ENCODE results near the gene SYT6.

SYT6 gene, protein sequence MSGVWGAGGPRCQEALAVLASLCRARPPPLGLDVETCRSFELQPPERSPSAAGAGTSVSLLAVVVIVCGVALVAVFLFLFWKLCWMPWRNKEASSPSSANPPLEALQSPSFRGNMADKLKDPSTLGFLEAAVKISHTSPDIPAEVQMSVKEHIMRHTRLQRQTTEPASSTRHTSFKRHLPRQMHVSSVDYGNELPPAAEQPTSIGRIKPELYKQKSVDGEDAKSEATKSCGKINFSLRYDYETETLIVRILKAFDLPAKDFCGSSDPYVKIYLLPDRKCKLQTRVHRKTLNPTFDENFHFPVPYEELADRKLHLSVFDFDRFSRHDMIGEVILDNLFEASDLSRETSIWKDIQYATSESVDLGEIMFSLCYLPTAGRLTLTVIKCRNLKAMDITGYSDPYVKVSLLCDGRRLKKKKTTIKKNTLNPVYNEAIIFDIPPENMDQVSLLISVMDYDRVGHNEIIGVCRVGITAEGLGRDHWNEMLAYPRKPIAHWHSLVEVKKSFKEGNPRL

DNA sequence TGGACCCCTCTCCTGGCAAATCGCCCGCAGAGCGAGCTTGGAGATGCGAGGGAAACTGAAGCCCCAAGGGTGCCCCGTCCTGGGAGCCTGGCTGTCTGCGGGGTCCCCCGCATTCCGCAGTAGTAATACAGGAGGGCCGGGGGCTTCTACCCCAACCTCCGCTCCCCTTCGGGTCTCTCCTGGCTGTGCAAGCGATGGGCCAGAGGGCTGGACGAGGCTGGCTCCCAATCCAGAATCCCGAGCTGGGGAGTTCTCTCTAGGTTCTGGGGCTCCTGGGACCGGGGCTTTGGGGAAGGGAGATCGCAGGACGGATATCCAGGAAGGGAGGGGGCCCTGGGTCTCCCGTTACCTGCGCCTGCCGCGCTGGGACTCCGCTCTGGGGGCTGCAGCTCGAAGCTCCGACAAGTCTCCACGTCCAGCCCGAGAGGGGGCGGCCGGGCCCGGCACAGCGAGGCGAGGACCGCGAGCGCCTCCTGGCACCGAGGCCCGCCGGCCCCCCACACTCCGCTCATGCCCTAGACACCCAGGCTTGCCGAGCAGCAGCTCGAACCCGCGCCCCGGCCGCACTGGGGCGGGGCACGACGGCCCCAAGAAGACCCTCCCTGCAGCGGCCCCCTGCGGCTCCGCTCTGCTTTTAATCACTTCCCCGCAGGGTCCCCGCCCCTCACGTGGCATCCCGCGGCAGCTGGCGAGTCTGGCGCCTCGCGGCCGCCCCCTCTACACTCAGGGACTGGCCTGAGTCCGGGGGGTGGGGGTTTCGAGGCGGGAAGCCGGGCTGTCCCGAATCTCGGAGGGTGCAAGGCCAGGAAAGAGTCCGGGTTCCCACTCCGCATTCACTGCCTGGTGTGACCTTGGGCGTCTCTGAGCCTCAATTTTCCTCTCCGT lies at the start of gene SYT6:
Gene SYT6 (minus strand): TSS at position 609 of the 885 bp plus-strand sequence. CDS start 97 bp downstream, at position 512.
- DNase-seq, result no peak

- DNase-seq, result no peak
These were observed 47.8 kb upstream of the SYT6 start for GRCh38 chr1:114201486-114201885.

DNA sequence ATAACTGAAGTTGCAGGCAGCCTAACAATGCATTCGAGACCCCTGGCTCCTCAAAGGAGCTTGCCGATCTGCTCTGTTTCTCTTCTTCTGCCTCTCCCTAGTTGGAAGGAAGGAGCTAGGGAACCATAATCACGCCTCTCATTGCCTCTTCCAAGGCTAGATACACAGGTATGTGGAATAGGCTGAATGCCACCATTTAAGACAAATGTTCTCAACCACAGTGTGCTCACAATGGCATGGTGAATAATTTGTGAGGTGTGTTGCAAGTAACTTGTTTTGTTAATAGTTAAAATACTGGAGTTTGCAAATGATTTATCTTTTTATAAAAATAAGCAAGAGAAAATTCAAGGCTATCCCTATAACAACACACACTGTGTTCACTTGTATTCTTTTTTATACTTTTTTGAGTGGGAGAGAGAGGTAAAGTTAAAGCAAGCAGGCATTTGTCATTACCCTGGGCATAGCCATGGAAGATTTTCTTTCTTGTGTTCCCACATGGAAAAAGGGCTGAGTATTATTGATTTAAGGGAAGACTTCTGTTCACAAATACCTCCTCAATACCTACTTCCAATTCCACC lies 45.4 kb upstream of the SYT6 start:
- no peak for DNase-seq

GRCh38 chr1:114196992-114197907 lies 43.6 kb upstream of the SYT6 start:
- DNase-seq, result no peak

GRCh38 chr1:114195819-114196218 lies 42.1 kb upstream of the SYT6 start:
- no peak for DNase-seq

DNA sequence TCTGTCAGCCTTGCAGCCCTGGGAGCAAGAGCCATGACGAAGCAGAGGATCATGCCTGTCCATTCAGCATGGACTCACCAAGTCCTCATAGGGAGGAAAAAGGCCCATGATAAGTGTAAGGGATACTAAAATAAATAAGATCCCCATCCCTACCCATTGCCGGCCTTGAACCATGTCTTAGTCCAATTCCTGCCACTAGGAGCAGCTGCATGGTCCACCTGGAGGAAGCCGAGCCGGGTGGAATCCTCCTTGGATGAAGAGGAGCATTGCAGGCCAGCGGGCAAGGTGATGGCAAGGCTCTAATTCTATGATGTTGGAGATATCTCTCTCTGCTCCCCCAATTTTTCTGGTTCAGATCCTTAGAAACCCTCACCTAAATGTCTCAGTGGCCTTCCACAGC lies 38.7 kb upstream of the SYT6 start:
- no peak for DNase-seq

- DNase-seq, result no peak
These were observed 35.7 kb upstream of the SYT6 start for GRCh38 chr1:114189398-114189797.

DNA sequence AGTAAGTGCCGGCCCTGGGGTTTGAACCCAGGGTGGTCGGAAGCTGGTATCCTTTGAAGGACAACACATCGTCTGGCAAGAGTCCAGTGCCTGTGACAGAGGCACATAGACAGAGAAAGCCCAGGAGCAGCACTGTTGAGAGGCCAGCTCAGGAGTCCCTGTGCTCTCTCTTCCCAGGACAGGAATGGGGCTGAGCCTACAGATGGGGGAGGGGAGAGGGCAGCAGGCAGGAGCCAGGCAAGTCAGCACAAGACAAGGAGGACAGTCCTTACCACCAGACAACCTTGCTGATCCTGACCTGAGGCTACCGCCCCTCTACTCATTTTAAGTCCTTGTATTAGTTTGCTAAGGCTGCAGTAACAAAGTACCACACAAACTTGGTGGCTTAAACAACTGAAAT lies 27.7 kb upstream of the SYT6 start:
- no peak for DNase-seq

DNA sequence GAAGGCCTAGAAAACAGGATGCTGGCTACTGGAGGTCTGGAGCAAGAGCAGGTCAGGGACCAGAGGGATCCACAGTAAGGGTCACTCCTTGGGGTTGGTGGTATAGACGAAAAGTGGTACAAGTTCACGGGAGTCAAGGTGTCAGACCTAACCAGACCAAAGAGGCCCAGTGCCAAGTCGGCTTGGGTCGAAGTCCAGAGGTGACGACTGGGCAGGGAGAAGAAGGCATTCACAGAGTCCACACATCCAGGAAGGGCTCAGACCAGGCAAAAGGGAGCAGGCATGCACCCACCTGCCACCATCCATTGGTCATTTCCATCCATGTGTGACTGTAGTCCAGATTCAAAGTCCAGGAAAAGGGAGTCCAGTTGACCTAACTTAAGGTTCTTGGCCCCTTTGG lies 27.1 kb upstream of the SYT6 start:
- no peak for DNase-seq

DNA sequence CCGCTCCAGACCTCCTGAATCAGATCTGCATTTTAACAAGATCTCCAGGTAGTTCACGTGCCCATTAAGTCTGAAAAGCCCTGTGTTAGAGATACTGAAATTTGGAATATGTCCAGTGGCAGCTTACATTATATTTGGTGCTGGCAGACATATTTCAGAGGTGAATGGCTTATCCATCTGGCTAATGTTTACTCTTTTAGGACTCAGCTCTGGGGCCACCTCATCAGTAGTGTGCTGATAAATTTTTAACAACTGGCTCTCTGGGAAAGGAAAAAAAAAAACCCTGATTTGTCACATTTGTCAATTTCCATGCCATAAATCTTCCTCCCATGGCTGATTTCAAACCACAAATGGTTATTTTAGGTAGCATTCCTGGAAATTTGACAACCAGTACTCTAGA lies 25.3 kb upstream of the SYT6 start:
- DNase-seq, result no peak

- DNase-seq, result no peak
These were observed 23.6 kb upstream of the SYT6 start for GRCh38 chr1:114177282-114177681.

DNA sequence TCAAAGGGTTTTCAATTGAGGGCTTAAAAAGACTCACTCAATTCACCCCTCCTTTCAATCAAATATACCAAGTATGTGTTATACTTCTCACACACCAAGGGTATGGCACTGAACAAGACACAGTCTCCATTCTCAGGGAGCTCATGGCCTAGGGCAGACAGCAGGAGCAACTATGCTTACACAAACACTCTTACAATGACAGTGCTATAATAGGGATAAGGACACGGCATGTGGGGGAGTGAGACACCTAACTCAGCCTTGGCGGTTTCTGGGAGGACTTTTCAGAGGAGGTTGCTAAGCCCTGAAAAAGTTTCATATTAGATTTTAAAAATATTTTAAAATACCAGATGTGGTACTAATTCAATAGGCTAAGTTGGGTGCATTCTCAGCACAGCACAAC lies 22.7 kb upstream of the SYT6 start:
- no peak for DNase-seq

GRCh38 chr1:114173680-114174079 lies 20.0 kb upstream of the SYT6 start:
- DNase-seq, result no peak

DNA sequence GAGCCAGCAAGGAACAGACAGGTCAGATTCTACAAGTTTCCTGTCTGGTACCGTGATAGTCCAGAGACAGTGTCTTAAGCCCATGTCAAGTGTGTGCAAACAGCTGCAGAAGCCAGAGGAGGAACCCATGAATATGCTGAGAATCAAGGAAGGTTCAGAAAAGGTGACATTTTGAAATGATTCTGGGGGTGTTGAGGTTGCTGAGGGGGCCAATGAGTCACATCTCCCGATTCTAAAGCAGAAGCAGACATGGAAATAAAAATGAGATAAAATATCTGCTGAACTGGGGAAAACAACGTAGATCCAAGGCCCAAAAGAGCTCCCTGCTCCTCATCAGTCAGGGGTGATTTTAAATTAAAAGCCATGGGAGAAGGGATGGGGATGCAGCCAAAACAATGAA lies 15.8 kb upstream of the SYT6 start:
- DNase-seq, result no peak

DNA sequence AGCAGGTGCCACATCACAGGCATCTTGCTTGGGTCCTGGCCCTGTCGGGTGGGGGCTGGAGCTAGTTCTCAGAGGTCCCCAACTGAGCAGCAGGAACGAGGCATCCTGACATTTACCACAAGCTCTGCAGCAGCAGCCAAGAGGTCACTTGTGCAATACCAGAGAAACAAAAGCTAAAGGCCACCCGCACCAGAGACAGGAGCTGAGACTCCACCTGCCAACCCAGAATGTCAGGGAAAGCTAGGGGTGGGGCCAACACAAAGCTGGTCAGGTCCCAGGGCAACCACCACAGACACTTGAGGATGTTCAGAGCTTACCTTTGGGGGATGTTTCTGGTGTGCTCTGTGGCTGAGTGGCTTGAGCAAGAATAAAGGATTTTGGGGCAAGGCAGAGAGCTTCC lies 13.6 kb upstream of the SYT6 start:
- no peak for DNase-seq

GRCh38 chr1:114164840-114165543 lies 11.3 kb upstream of the SYT6 start:
- DNase-seq, result no peak

GRCh38 chr1:114159941-114160340 lies 6.3 kb upstream of the SYT6 start:
- no peak for DNase-seq

GRCh38 chr1:114157275-114157660 lies 3.6 kb upstream of the SYT6 start:
- DNase-seq, result no peak

DNA sequence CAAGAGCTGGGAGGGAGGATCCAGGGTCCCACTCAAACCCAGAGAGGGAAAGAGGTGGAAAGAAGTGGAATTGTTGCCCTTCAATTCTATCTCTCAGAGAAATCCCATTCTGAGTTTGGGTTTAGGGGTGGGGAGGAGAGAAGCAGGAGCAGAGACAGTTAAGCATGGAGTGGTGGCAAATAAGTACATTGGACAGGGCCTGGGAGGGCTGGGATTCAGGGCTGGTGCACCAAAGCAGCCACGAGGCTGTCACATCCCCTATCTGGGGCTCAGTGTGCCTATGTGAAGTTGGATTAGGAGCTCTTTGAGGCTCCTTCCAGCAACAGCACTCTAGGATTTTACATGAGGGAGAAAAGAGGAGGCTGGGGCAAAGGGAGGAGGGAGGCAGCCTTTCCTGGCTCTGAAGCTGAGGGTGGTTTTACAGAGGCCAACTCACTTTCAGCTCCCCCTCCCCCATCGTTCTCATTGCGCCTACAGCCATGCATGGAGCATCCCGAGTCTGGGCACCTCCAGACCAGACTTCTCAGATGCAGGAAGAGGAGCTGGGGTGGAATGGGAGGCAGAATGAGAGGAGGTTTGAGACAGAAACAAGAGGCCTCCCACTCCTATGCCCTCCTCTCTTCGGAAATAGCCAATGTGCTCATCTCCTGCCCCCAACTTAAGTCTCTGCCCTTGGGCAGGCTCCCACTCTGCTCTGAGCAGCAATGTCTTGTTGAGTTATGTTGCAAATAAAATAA lies 3.0 kb upstream of the SYT6 start:
- no peak for DNase-seq

- no peak for DNase-seq
These were observed 2.0 kb upstream of the SYT6 start for GRCh38 chr1:114155706-114156105.

DNA sequence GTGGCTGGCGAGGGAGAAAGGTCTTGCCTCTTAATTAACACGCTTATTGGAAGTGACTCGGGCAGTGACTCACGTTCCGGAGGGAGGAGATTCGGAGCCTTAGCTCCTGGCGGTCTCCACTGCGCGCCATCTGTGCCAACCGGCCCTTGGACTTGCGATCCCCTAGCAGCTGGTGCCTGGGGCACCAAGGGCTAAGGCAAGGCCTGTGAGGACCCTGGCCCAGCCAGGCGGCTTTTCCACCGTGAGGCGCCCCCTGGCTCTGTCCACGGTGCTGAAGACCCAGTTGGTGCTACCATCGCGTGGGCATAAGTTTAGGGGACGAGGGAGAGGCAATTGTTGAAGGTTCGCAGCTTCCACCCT lies 1.3 kb upstream of the SYT6 start:
- peak; percentile 6 for DNase-seq

Measured in CD4-positive, alpha-beta T cell treated with Interleukin-6 for 4 hours (primary cell).